ENCODE results near the gene EMID1.
"Not testable (repeated sequence)": the region's sequence is repeated elsewhere in the genome, so short reads cannot be mapped to it uniquely, and the experiment has no call there.

EMID1 gene

GRCh38 chr22:29216011-29216872 lies 10.5 kb downstream of the EMID1 start:
- no peak overlapping the region for H3K4me3 ChIP-seq (ENCODE audit: severe bottlenecking)
- no peaks in the 10 kb centered on the region for H3K9me3 ChIP-seq (ENCODE audit: severe bottlenecking)
- no peaks in the 10 kb centered on the region for H3K27me3 ChIP-seq (ENCODE audit: insufficient read depth, poor library complexity, severe bottlenecking)
- no peak for ATAC-seq (ENCODE audit: low read depth)
- H3K27ac ChIP-seq (ENCODE audit: poor library complexity, severe bottlenecking), result no peak overlapping the region
- no peak for DNase-seq (ENCODE audit: low spot score)
- H3K4me1 ChIP-seq (ENCODE audit: insufficient read depth, poor library complexity, severe bottlenecking), result no peaks in the 10 kb centered on the region
- TF ChIP-seq CTCF (IDR thresholded peaks at IDR 0.05; ENCODE audit: poor library complexity, severe bottlenecking), result no peak
- no peaks in the 10 kb centered on the region for H3K36me3 ChIP-seq (ENCODE audit: low read depth)

- no peaks in the 10 kb centered on the region for H3K4me1 ChIP-seq (ENCODE audit: insufficient read depth, poor library complexity, severe bottlenecking)
- no peaks in the 10 kb centered on the region for H3K36me3 ChIP-seq (ENCODE audit: low read depth)
- DNase-seq (ENCODE audit: low spot score) (peak; percentile 57), ATAC-seq (ENCODE audit: low read depth) (peak; percentile 49; the same call in 2 of the 3 replicates)
- no peak overlapping the region for H3K4me3 ChIP-seq (ENCODE audit: severe bottlenecking)
- no peak overlapping the region for H3K27ac ChIP-seq (ENCODE audit: poor library complexity, severe bottlenecking)
- no peaks in the 10 kb centered on the region for H3K27me3 ChIP-seq (ENCODE audit: insufficient read depth, poor library complexity, severe bottlenecking)
- H3K9me3 ChIP-seq (ENCODE audit: severe bottlenecking), result no peaks in the 10 kb centered on the region
- no peak for TF ChIP-seq CTCF (IDR thresholded peaks at IDR 0.05; ENCODE audit: poor library complexity, severe bottlenecking)
Observed at GRCh38 chr22:29216873-29217666, 11.4 kb downstream of the EMID1 start.

GRCh38 chr22:29217827-29218757 lies 12.4 kb downstream of the EMID1 start:
- Histone ChIP-seq H3K27ac (ENCODE audit: poor library complexity, severe bottlenecking) (no peak overlapping the region), H3K27me3 (ENCODE audit: insufficient read depth, poor library complexity, severe bottlenecking) (no peaks in the 10 kb centered on the region), H3K36me3 (ENCODE audit: low read depth) (no peaks in the 10 kb centered on the region), H3K4me1 (ENCODE audit: insufficient read depth, poor library complexity, severe bottlenecking) (no peaks in the 10 kb centered on the region), H3K4me3 (ENCODE audit: severe bottlenecking) (no peak overlapping the region), H3K9me3 (ENCODE audit: severe bottlenecking) (no peaks in the 10 kb centered on the region)
- ATAC-seq (ENCODE audit: low read depth), result no peak
- no peak for DNase-seq (ENCODE audit: low spot score)
- TF ChIP-seq CTCF (IDR thresholded peaks at IDR 0.05; ENCODE audit: poor library complexity, severe bottlenecking), result no peak

GRCh38 chr22:29218758-29219408 lies 13.2 kb downstream of the EMID1 start:
- no peaks in the 10 kb centered on the region for H3K36me3 ChIP-seq (ENCODE audit: low read depth)
- H3K4me3 ChIP-seq (ENCODE audit: severe bottlenecking), result no peak overlapping the region
- no peak for ATAC-seq (ENCODE audit: low read depth)
- no peaks in the 10 kb centered on the region for H3K9me3 ChIP-seq (ENCODE audit: severe bottlenecking)
- H3K27ac ChIP-seq (ENCODE audit: poor library complexity, severe bottlenecking), result no peak overlapping the region
- no peaks in the 10 kb centered on the region for H3K4me1 ChIP-seq (ENCODE audit: insufficient read depth, poor library complexity, severe bottlenecking)
- no peaks in the 10 kb centered on the region for H3K27me3 ChIP-seq (ENCODE audit: insufficient read depth, poor library complexity, severe bottlenecking)
- no peak for DNase-seq (ENCODE audit: low spot score)
- TF ChIP-seq CTCF (IDR thresholded peaks at IDR 0.05; ENCODE audit: poor library complexity, severe bottlenecking), result no peak

- not testable (repeated sequence) for H3K4me1 ChIP-seq (ENCODE audit: insufficient read depth, poor library complexity, severe bottlenecking); DNase-seq (ENCODE audit: low spot score); ATAC-seq (ENCODE audit: low read depth); H3K4me3 ChIP-seq (ENCODE audit: severe bottlenecking); H3K9me3 ChIP-seq (ENCODE audit: severe bottlenecking); H3K36me3 ChIP-seq (ENCODE audit: low read depth); H3K27me3 ChIP-seq (ENCODE audit: insufficient read depth, poor library complexity, severe bottlenecking); H3K27ac ChIP-seq (ENCODE audit: poor library complexity, severe bottlenecking)
Observed at GRCh38 chr22:29219409-29219782, 13.7 kb downstream of the EMID1 start.

Measured in RWPE2 (cell line).